ENCODE measurements around the gene OR1I1.

GRCh38 chr19:15075806-15076205 lies 6.2 kb upstream of the OR1I1 start:
- no peak for TF ChIP-seq CTCF (IDR thresholded peaks at IDR 0.05)
- TF ChIP-seq POLR2A (IDR thresholded peaks at IDR 0.05), result no peak
- TF ChIP-seq EP300 (IDR thresholded peaks at IDR 0.05), result no peak
